Activated naive CD8-positive, alpha-beta T cell treated with anti-CD3 and anti-CD28 coated beads, Interleukin-2, amount 50 U/mL, for 24 hours (primary cell): ENCODE data around the gene ZNF256.
A peak's percentile ranks its signal among the peaks of the same experiment; 100 is the strongest.
"Not testable (repeated sequence)": the region's sequence is repeated elsewhere in the genome, so short reads cannot be mapped to it uniquely, and the experiment has no call there.

ENCODE experiments used
- ATAC-seq: fragments of 150-1000 bp; cut with Tn5 transposase; one replicate; pipeline ENCODE4 v1.10.0; 2021
- DNase-seq: peaks from one replicate; pipeline ENCODE4 v3.0.0; 2021
- H3K27ac Mint-ChIP-seq: one replicate; pipeline ENCODE4 v1.8.0; 2021; ENCODE audit warnings: mild to moderate bottlenecking, mixed read lengths
- H3K27me3 Mint-ChIP-seq: one replicate; pipeline ENCODE4 v1.8.0; 2021; ENCODE audit warnings: mixed read lengths
- H3K36me3 Mint-ChIP-seq: one replicate; pipeline ENCODE4 v1.8.0; 2021; ENCODE audit warnings: low read depth, mixed read lengths
- H3K4me1 Mint-ChIP-seq: one replicate; pipeline ENCODE4 v1.8.0; 2021; ENCODE audit warnings: mixed read lengths
- H3K4me3 Mint-ChIP-seq: one replicate; pipeline ENCODE4 v1.8.0; 2021; ENCODE audit warnings: mild to moderate bottlenecking, moderate library complexity, mixed read lengths
- H3K9me3 Mint-ChIP-seq: one replicate; pipeline ENCODE4 v1.8.0; 2021; ENCODE audit warnings: mixed read lengths

Gene ZNF256

DNA sequence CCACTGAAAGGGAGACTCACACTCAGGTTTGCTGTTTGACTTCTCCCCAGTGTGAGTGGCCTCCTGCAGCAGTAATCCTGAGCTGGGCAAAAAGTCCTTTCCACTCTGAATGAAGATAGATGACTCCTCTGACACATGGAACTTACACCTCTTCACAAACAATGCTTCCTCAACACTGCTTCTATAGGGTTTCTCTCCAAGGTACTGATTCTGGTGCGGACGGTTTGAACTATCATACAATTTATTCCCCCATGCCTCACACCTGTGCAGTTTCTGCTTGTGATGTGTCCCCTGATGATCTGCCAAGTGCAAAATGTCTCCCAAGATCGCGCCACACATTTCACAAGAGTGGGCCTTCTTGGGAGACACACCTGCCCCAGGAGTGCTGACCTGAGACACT is 19.9 kb downstream of the ZNF256 start:
- H3K27ac Mint-ChIP-seq = no peak overlapping the region
- peaks cover 57% of the 10 kb centered on the region for H3K36me3 Mint-ChIP-seq
- H3K27me3 Mint-ChIP-seq = no peaks in the 10 kb centered on the region
- H3K9me3 Mint-ChIP-seq = peaks cover 64% of the 10 kb centered on the region
- H3K4me1 Mint-ChIP-seq = no peaks in the 10 kb centered on the region
- no peak for ATAC-seq
- H3K4me3 Mint-ChIP-seq = no peak overlapping the region
- no peak for DNase-seq

DNA sequence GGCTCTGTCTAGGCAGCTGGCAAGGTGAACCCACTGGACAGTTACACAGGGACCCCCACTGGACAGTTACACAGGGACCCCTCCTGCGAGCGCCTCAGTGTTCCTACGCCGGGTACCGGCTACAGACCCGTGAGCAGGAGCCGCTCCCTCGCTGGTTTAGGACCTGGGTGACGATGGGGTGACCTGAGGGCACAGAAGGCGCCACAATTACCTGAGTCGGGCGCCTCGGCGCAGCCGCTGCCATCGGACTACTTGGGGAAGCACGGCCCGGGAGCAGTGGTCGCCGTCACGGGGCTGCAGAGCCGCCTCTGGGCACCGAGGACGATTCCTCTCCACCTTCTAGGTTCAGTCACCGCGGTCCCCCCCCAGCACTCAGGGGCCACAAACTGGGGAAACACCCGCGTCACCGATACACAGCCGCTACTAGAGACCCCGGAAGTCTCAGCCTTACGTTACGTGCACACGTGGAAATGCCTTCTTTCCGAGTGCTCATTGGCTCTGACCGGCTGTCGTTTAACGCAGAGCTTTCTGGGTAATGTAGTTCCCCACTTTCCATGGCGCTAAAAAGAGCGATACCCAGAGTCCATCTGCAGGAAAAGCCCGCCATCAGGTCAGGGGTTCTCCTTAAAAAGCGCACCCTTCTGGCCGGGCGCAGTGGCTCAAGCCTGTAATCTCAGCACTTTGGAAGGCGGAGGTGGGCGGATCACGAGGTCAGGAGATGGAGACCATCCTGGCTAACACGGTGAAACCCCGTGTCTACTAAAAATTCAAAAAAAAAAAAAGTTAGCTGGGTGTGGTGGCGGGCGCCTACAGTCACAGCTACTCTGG is 31.1 kb downstream of the ZNF256 start, which contains the start of gene ZNF417:
Gene ZNF417 (minus strand): TSS at position 425 of the 828 bp plus-strand sequence. CDS start 181 bp downstream, at position 244.
- peaks cover 45% of the 10 kb centered on the region for H3K9me3 Mint-ChIP-seq
- H3K27me3 Mint-ChIP-seq = not testable (repeated sequence)
- H3K36me3 Mint-ChIP-seq = peaks cover 60% of the 10 kb centered on the region
- ATAC-seq = peak; percentile 99
- H3K4me1 Mint-ChIP-seq = peaks cover 32% of the 10 kb centered on the region
- peak; percentile 79 for DNase-seq
- H3K4me3 Mint-ChIP-seq = peak within 1 kb of the TSS; percentile 87
- peak within 1 kb of the TSS; percentile 92 for H3K27ac Mint-ChIP-seq

DNA sequence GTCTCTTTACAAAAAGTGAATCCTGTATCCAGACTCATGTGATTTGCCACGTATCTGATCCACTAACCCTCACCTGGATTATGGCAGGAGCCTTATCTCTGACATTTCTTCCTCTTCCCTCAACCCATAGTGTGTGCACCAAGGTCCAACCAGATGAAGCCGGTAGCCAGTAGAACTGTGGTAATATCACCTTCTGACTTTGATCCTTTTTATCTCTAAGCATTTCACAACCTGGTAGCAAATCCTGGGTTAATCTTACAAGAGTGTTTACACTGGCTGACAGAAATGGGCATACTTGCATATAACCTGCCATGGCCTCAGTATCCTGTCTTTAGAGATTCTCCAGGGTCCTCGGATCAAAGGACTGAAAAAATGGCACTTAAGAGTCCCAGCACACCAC is 33.0 kb downstream of the ZNF256 start:
- peaks cover 32% of the 10 kb centered on the region for H3K4me1 Mint-ChIP-seq
- ATAC-seq (no peak), DNase-seq (no peak)
- peaks cover 46% of the 10 kb centered on the region for H3K9me3 Mint-ChIP-seq
- no peaks in the 10 kb centered on the region for H3K27me3 Mint-ChIP-seq
- H3K4me3 Mint-ChIP-seq = peak overlapping the region; percentile 87
- H3K36me3 Mint-ChIP-seq = peaks cover 67% of the 10 kb centered on the region
- H3K27ac Mint-ChIP-seq = no peak overlapping the region

DNA sequence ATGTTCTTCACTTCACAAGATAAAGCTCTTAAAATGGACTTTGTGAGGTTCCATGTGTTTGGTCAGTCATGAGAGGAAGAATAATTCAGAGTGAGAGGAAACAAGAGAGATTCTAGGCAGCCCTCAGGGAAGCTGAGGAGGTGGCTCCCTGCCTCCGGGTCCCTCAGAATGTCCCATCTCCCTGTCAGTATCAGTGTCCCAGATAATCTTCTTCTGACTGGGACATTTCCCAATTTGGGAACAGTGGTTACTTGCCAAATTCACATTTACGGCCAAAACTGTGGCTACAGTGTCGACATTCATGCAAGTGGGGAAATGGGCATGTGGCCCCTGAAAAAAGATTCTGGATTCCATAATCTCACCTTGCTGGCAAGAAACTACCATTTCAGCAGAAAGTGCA is 40.1 kb downstream of the ZNF256 start:
- Mint-ChIP-seq H3K36me3 (peaks cover 64% of the 10 kb centered on the region), H3K27me3 (no peaks in the 10 kb centered on the region), H3K4me1 (peaks cover 9% of the 10 kb centered on the region), H3K27ac (no peak overlapping the region), H3K4me3 (no peak overlapping the region), H3K9me3 (peaks cover 43% of the 10 kb centered on the region)
- no peak for ATAC-seq
- no peak for DNase-seq

DNA sequence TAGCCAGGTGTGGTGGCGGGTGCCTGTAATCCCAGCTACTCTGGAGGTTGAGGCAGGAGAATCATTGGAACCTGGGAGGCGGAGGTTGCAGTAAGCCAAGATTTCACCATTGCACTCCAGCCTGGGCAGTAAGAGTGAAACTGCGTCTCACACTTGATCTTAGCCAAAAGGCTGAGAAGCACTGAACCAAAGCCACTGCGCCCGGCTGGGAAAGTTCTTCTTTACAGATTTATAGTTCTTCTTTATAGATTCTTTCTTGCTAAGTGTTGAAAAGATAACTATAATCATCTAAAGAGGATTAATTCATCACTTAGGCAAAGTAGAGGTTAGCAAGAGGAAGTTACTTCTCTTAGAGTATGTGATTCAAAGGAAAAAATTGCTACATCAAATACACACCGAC is 42.2 kb downstream of the ZNF256 start:
- ATAC-seq (no peak), DNase-seq (no peak)
- Mint-ChIP-seq H3K4me3 (no peak overlapping the region), H3K4me1 (peaks cover 5% of the 10 kb centered on the region), H3K27me3 (no peaks in the 10 kb centered on the region), H3K36me3 (peaks cover 45% of the 10 kb centered on the region), H3K9me3 (peaks cover 29% of the 10 kb centered on the region), H3K27ac (no peak overlapping the region)

DNA sequence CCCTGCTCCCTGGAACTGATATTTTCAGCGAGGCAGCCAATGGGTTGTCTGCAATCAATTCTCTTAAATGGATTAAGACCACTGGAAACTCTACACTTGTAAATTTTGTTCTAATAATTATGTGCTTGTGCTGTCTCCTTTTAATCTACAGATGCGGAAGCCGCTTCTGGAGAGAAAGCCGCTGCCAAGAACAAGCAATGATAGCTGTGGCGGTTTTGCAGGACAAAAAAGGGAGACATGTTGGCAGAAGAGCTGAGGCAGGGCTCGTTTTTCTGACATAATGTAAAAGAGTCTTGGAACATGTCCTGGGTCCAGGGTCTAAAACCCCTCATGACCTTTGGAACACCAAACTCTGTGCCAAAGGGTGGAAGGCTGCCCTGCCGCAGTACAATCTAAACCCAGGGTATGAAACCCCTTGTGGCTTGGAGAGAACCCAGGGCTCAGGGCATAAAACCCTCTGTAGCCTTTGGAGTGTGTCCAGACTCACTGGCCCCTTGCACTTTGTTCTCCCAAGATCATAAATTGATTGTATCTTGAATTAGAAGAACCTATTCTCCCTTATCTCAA is 43.8 kb downstream of the ZNF256 start:
- H3K27ac Mint-ChIP-seq = no peak overlapping the region

DNA sequence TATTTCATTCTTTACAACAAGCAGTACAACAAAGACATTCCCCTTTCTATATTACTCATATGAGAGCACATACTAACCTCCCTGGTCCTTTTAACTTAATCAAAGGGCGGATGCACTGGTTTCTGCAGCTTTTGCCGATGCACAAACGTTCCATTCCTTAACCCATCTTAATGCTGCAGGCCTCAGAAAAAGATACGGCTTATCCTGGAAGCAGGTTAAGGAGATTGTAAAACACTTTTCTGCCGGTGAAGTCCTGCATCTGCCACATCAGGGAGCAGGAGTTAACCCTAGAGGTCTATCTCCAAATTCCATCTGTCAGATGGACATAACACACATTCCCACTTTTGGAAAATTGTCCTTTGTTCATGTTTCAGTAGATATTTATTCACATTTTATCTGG is 47.2 kb downstream of the ZNF256 start:
- Mint-ChIP-seq H3K27me3 (no peaks in the 10 kb centered on the region), H3K27ac (no peak overlapping the region), H3K9me3 (peaks cover 16% of the 10 kb centered on the region), H3K4me1 (peaks cover 3% of the 10 kb centered on the region), H3K36me3 (peaks cover 11% of the 10 kb centered on the region), H3K4me3 (no peak overlapping the region)
- ATAC-seq = no peak
- DNase-seq = no peak

More for the DNA sequence above, 43.8 kb downstream of the ZNF256 start:
- Mint-ChIP-seq H3K9me3 (peaks cover 29% of the 10 kb centered on the region), H3K4me1 (peaks cover 5% of the 10 kb centered on the region), H3K36me3 (peaks cover 35% of the 10 kb centered on the region), H3K4me3 (no peak overlapping the region), H3K27me3 (no peaks in the 10 kb centered on the region)
- DNase-seq (no peak), ATAC-seq (no peak)
